HG02938 (cell line): ENCODE results near the gene PTPRA.
"Not testable (repeated sequence)": the region's sequence is repeated elsewhere in the genome, so short reads cannot be mapped to it uniquely, and the experiment has no call there.

Source experiments
- ATAC-seq: cut with Tn5 transposase; IDR thresholded peaks from one replicate; pipeline ENCODE4 v1.9.1; 2021; ENCODE audit warnings: mild to moderate bottlenecking, moderate library complexity; ENCODE audit not compliant: unreplicated experiment

PTPRA gene

DNA sequence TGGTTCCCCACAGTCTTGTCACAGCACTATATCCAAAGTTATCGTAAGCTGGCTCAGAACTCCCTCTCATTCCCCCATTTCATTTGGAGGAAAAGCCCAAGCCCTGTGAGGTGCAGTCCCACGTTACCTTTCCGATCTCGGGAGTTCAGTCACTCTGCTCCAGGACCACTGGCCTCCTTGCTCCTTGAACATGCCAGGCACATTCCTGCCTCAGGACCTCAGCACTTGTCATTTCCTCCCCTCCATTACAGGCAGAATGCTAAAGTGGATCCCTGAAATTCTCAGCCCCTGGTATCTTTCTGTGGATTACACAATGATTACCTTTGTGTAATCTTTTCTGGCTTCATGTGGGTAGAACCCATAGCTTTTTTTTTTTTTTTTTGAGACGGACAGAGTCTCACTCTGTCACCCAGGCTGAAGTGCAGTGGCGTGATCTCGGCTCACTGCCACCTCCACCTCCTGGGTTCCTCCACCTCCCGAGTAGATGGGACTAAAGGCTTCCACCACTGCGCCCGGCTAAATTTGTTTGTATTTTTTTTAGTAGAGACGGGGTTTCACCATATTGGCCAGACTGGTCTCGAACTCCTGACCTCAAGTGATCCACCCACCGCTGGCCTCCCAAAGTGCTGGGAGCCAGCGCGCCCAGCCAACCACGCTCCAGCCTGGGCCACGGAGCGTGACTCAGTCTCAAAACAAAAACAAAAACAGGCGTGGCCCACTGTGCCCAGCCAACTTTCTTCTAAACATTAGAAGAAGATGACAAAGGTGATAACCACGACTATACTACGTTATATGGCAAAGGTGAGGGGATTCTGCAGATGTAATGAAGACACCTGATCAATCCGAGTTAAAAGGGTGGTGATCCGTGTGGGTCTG, 194.1 kb downstream of the PTPRA start:
- ATAC-seq = no peak

DNA sequence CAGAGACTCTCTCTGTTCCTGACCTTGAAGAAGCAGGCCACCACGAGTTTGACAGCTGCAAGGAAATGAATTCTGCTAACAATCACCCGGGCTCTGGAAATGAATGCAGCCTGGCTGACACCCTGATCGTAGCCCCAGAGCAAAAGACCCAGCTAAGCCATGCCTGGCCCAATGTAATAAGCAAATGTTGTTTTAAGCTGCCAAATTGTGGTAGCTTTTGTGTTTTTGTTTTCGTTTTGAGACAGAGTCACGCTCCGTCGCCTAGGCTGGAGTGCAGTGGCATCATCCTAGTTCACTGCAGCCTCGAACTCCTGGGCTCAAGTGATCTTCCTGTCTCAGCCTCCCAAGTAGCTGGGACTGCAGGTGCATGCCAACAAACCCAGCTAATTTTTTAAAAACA, 194.8 kb downstream of the PTPRA start:
- no peak for ATAC-seq

DNA sequence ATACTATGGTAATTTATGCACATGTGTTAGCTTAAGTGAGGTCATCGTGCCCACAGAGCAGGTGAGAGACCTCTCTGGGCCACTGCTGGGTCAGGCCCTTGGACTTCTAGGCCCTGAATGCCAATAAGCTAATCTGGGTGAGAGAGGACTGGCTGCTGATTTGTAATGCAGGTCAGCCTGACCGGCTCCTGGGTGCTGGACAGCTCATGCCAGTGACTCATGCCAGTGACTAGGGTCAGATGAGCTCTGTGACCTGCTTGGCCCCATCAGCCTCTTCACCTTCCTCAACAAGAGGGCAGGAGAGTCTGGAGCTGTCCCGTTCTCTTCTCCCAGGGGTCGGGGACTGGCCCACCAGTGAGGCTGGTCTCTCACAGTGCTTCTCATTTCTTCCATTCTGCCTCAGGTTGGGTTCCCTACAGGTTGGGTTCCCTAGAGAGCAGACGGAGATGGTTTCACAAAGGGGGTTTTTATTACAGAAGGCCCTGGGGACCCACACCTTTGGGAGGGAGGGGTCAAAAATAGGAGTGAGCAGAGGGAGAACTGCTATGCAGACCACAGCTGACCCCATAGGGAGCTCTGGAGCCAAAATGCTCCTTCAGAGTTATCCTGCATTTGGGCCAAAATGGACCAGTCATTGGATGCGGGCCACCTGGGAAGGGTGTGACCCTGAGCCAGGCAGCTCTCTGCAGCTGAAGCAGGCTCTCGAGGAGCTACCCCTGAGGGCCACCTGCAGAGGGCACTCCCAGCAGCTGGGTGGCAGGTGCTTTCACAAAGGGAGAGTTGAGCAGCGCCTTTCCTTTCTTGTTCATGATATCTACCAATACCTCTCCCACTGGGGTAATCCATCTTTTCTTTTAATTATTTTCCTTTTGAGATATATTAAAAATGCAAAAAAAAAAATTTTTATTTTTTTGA, 196.0 kb downstream of the PTPRA start:
- ATAC-seq = no peak

DNA sequence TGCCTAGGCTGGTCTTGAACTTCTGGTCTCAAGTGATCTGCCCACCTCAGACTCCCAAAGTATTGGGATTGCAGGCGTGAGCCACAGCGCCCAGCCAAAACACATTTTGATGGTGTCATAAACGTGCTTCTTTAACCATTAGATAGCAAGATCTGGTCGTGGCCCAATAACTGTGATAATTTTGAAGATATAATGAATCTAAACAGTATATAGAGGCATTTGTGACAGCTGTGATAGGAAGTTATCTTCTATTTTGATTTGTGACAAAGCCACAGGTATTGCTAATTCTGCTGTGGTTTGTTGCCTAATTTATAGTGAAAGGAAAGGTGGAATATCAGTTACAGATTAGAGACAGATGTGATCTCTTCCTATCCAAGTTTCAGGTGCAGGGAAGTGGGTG, 197.4 kb downstream of the PTPRA start:
- no peak for ATAC-seq

DNA sequence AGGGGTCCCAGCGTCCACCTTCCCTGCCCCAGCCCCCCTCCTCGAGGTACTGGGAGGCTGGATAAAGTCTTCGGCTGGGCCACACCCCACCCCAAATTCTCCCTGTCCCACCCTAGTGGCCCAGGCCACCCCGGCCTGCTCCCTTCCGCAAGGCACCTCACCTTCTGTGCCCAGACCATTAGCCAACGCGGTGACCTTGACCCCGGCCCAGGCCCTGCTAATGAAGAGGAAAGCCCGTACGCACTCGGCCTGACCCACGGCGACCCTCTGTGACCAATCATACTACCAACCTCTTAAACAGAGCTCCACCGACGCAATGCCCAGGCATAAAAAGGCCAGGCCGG, 198.0 kb downstream of the PTPRA start:
- no peak for ATAC-seq

DNA sequence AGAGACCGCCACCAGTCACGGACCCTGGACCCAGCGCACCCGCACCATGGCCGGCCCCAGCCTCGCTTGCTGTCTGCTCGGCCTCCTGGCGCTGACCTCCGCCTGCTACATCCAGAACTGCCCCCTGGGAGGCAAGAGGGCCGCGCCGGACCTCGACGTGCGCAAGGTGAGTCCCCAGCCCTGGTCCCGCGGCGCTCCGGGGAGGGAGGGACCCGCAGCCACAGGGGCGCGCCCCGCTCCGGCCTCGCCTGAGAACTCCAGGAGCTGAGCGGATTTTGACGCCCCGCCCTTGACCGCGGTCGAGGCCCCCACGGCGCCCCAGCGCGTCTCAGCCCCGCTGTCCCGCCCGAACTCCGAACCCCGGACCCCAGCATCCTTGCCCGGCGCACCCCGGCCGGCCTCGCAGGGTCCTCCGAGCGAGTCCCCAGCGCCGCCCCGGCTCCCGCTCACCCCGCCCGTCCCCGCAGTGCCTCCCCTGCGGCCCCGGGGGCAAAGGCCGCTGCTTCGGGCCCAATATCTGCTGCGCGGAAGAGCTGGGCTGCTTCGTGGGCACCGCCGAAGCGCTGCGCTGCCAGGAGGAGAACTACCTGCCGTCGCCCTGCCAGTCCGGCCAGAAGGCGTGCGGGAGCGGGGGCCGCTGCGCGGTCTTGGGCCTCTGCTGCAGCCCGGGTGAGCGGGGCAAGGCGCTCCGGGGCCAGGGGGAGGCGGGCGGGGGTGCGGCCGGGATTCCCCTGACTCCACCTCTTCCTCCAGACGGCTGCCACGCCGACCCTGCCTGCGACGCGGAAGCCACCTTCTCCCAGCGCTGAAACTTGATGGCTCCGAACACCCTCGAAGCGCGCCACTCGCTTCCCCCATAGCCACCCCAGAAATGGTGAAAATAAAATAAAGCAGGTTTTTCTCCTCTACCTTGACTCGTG, 198.6 kb downstream of the PTPRA start, which contains the start of gene OXT:
TSS of gene OXT (plus strand) at position 11 of the 920 bp plus-strand sequence. CDS start at position 47, 36 bp downstream.
- ATAC-seq = no peak

DNA sequence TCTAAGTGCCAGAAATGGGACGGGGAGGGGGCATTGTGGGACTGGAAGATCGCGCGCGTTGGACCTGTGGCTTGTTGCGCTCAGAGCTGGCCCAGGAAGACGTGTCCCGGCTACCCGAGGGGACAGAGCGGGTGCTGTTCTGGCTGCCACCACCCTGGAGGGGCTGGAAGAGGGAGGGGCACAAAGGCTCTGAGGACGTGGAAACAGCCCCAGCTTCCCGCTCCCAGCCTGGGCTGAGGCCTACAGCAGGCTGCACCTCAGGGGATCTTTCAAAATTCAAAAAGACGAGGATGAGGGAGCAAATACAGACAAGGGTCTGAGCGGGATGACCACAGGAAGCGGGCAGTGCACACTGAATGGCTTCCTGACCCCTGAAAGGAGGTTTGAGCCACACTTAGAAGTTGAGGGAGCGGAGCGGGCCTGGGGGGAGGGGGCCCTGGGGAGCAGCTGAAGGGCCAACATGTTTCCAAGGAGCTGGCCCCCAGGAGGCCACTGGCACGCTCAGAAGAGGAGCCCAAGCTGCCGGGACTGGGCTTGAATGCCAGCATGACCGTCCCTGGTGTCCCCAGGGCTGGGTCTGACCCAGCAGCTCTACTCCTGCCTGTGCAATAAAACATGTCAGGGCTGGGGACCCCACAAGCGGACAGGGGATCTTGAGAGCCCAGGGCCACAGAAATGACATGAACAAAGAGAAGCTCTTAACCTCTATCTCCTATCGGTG, 199.4 kb downstream of the PTPRA start:
- ATAC-seq = no peak

DNA sequence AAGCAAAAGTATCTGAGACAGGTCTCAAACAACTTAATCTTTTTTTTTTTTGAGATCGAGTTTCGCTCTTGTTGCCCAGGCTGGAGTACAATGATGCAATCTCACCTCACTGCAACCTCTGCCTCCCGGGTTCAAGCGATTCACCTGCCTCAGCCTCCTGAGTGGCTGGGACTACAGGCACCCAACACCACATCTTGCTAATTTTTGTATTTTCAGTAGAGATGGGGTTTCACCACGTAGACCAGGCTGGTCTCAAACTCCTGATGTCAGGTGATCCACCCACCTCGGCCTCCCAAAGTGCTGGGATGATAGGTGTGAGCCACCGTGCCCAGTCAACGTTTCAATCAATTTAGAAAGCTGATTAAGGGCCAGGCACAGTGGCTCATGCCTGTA, 200.0 kb downstream of the PTPRA start:
- ATAC-seq = not testable (repeated sequence)

DNA sequence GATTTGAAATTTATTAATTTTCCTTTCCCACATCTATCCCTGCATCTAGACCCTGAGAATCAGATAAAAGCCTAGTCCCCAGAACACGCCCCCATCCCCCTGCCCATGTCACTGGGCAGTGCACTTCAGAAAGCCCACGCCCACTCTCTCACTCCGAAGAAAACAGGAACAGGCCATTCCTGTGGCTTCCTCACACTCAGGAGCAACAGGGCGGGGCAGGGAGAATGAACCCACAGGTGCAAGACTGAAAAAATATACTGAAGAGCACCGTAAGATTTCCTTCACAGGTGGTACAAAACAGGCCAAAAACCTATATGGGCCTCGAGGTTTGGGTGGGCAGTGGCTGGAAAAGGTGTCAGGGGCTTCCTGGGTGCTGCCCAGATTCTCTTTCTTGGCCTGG, 201.5 kb downstream of the PTPRA start:
- no peak for ATAC-seq

DNA sequence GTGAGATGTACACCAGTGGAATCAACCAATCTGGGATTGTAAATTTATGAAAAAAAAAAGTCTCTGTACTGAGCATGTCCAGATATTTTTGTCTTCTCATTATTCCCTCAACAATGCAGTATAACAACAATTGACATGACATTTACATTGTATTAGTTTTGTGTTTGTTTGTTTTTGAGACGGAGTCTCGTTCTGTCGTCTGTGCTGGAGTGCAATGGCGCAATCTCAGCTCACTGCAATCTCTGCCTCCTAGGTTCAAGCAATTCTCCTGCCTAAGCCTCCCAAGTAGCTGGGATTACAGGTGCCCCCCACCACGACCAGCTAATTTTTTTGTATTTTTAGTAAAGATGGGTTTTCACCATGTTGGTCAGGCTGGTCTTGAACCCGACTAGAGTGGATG, 202.0 kb downstream of the PTPRA start:
- ATAC-seq = not testable (repeated sequence)

DNA sequence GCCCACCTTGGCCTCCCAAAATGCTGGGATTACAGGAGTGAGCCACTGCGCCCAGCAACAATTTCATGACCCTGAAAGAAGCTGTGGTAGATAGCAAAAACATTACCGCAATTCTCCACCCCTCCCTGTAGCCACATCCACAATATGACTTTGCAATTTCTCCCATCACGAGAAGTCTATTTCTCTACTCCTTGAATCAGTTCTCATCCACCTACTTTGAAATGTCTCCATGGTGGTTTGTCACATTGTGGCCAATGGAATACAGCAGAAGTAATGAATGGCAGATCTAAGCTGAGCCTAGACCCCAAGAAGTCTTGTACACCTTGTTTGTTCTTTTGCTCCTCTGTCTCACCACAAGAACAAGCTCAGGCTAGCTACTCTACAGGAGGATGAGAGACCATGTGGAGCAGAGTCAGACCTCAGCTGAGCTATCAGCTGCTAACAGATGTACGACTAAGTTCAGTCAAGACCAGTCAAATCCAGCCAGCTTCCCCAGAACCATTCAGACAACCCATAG, 204.4 kb downstream of the PTPRA start:
- ATAC-seq = no peak

DNA sequence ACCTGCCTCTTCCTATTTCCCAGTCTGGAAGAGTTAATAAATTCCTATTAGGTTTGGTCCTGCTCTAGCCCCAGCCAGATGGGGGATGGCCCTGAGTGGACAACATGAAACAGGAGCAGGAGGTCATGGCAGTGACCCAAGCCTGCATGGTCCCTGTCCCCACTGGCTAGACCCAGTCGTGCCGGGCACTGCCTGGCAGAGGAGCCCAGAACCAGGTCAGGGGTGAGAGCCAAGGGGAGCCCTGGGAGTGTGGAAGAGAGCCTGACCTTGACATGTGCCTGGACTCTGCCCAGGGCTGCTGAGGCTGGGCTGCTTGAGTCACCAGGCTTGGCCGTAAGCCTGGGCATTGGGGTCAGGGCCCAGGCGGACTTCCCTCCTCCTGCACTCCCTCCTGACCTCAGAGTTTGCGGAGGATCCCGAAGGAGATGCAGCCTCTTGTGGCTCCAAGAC, 207.7 kb downstream of the PTPRA start:
- ATAC-seq = no peak

DNA sequence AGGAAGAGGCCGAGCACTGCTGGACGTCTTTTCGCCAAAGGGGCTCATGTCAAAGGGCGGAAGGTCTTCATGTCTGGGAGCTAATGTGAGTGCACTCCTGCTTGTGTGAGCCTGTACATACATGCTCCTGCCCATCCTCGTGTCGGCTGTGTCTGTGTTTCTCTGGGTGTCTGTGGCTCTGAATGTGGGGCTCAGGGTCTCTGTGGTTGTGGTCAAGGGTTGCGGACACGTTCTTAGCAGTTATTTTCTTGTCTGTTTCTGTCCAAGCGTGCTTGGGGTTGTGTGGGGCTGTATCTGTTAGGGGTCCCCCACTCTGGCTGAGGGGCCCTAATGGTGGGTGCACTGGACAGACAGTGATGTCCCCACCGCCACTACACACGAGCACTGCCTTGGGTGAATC, 208.4 kb downstream of the PTPRA start:
- ATAC-seq = no peak

DNA sequence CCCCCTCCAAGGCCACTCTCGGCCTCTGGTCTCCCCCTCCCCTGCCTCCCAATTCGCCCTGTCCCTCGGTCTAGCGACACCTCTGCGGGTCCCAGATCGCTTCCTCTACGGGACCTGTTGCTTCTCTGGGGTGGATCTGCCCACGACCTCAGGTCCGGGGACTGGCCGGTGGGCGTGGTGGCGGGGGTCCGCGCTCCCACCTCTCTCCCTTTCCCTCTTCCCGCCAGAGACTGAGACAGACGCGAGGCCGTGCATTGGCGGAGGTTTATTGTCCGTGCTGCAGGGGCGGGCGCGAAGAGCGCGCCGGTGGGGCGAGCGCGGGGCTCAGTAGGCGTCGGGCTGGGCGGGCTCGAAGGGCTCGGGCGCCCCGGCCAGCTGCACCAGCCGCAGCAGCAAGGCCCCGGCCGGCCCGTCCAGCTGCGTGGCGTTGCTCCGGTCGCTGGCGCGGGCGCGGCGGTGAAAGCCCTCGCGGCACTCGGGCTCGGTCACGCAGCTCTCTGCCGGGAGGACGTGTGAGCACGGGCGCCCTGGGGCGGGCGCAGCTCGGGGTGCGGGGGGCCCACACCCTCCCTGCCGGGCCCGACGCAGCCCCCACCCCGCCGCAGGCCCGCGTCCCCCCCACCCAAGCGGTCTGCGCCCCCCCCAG, 209.1 kb downstream of the PTPRA start:
- no peak for ATAC-seq

DNA sequence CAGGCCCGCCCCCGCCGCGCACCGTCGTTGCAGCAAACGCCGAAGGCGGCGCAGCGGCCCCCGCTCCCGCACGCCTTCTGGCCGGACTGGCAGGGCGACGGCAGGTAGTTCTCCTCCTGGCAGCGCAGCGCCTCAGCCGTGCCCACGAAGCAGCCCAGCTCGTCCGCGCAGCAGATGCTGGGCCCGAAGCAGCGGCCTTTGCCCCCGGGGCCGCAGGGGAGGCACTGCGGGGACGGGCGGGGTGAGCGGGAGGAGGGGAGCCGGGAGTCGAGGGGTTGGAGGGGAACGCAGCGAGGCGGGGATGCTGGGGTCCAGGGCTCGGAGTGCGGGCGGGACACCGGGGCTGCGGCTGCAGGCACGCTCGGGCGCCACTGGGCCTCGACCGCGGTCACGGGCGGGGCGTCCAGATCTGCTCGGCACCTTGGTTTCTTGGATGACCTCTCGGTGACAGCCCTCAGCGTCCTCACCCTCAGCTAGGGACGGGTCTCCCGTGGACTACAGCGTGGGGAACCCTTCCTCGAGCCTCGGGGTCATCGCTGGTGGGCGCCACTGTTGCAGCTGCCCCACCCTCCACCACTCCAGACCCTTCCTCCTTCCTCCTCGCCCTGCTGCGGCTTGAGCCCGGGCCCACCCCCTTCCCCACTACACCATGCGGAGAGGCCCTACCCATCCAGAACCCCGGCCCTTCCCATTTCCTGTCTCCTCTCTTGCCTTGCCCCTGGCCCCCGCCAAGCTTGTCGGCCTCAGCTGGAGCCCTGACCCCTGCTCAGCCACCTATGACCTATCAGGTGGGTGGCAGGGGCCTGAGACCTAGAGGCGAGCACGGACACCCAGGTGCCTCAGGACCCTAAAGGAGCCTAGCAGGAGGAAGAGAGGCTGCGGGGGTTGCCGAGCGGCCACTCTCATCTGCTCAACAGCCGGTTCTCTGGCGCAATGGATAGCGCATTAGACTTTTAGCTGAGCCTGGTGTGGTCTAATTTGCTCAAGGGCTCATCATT, 210.0 kb downstream of the PTPRA start:
- ATAC-seq = no peak

DNA sequence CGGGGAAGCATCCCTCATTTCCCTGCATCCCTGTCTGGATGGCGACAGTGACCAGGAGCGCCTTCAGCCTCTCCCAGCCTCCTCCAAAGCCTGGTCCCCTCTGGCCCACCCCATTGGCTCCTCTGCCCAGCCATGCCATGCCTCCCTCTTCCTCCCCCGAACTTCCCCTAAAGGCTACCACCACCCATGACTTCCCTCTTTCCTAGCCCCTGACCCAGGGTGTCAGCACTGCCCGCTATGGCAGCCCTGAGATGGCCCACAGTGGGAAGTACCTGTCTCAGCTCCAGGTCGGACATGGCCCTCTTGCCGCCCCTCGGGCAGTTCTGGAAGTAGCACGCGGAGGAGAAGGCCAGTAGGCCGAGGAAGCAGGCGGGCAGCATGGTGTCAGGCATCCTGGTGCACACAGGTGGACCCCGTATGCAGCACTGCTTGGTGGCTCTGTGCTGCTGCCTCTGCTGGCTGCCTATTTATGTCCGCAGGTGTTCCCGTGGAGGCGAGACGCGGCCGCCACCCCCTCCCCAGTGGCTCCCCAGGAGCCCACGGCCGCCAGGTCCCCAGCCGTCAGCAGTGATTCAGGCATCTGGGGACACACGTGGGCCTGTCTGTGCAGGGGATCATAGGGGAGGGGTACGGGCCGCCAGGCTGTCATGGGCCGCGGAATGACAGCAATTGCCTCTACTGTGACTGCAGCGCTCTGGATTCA, 211.2 kb downstream of the PTPRA start, which contains the start of gene AVP:
TSS of gene AVP (minus strand) at position 442 of the 703 bp plus-strand sequence. CDS start at position 392, 50 bp downstream.
- no peak for ATAC-seq

DNA sequence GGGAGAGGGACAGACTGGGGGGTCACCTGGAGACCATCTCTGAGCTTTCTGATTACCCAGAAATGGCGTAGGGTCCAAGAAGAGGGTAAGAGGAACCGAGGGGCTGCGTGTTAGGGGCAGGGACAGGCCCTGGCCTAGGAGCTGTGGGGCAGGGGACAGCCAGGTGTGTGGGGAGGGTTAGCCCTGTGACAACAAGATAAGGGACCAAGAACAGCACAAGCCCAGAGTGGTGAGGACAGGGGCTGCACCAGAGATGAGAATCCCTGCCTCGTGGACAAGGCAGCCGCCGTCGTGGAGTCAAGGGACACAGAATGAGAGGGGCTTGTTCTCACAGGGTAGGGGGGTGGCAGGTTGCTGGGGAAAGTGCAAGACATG, 211.7 kb downstream of the PTPRA start:
- ATAC-seq = no peak
